HG03354 (cell line): Measurements from ENCODE around the gene TENT4A.
A peak's percentile ranks its signal among the peaks of the same experiment; 100 is the strongest.

Source experiments
- ATAC-seq: cut with Tn5 transposase; IDR thresholded peaks from one replicate; pipeline ENCODE4 v1.9.1; 2021; ENCODE audit warnings: mild to moderate bottlenecking; ENCODE audit not compliant: unreplicated experiment, poor library complexity, severe bottlenecking

Gene TENT4A

GRCh38 chr5:6715758-6716628 lies 2.8 kb downstream of the TENT4A start:
- ATAC-seq = no peak

- no peak for ATAC-seq
These were observed 3.5 kb downstream of the TENT4A start for GRCh38 chr5:6716629-6717149.

GRCh38 chr5:6717247-6717646 lies 4.0 kb downstream of the TENT4A start:
- ATAC-seq = no peak

DNA sequence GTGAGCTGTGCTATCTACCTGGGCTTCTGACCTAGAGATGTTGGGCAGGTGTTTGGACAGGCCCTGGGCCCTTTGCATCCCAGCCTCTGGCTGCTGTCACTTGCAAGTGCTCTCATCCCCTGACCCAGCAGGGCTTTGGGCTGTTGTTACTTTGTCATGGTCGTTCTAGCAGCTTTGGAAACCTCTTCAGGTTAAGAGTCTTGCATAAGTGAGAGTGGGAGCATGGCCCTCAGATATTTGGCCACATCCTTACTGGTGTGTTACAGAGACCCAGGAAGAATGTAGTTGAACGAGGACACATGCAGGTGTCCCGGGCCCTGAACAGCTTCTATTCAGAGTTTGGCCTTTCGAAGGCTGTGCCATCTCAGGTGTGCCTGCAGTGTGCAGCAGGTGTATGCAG lies 4.5 kb downstream of the TENT4A start:
- no peak for ATAC-seq

DNA sequence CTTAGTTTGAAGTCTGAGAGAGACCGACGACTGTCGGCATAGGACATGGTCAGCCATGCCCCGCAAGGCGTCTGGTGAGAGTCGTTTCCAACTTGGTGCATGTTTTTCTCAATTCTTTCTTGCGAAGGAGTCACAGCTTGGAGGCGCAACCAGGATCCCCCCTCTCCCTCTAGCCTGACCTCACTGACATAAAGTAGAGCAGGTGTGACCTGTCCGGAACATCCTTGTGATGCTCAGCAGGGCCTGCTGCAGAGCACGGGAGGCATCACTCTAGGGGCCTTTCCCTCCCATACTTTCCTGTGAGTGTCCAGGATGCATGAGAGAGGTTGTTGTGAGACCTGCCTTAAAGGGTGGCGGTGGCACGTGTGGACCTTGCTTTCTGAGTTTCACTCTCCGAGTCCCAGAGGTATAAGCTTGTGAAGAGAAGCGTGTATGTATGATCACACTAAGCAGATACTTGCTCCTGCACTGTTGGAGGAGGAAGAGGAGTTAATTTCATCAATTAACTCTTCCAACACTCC lies 5.0 kb downstream of the TENT4A start:
- no peak for ATAC-seq

GRCh38 chr5:6718718-6719117 lies 5.5 kb downstream of the TENT4A start:
- ATAC-seq = no peak

- ATAC-seq = no peak
These were observed 6.2 kb downstream of the TENT4A start for GRCh38 chr5:6719417-6719816.

DNA sequence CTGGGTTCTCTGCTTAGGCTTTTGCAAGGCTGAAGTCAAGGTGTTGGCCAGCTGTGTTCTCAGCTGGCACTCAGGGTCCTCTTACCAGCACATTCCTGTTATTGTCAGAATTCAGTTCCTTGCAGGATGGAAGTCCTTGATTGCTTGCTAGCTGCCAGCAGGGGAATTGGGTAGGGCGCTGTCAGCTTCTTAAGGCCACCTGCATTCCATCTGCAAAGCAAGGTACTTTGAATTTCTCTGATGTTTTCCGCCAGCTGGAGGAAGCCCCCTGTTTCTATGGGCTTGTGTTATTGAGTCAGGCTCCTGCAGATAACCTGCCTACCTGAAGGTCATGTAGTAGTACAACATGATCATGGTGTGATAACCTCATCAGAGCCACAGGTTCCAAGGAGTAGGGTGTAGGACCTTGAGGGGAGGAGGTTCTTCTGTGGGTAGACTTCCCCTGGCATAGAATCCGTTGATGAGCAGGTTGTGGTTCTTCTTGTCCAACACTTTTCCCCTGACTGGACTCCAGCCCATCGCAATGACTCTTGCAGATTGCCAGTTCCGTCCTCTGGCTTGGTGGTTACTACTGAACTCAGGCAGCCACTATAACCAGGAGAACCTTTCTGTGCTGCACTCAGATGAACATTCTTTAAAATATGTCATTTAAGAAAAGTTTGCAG lies 6.8 kb downstream of the TENT4A start:
- ATAC-seq = no peak

- no peak for ATAC-seq
These were observed 7.3 kb downstream of the TENT4A start for GRCh38 chr5:6720561-6720921.

GRCh38 chr5:6721442-6721841 lies 8.2 kb downstream of the TENT4A start:
- ATAC-seq = no peak

DNA sequence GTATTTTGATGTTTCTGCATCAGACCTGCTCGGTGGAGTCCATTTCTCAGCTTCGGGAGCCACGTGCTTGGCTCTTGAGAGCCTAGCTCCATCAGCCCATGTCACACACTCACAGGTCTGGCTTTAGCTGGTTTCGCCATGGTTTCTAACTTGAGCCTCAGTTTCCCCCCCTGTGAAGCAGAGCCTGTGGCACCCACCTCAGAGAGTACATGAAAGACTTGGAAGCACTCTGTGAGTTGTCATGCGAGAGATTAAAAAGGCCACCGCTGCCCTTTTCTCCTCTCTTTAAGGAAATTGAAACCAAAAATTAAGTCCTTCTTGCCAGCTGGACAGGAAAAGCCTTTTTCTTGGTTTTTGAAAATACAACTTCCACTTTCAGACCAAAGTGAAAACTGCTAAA lies 8.8 kb downstream of the TENT4A start:
- peak; percentile 67 for ATAC-seq

DNA sequence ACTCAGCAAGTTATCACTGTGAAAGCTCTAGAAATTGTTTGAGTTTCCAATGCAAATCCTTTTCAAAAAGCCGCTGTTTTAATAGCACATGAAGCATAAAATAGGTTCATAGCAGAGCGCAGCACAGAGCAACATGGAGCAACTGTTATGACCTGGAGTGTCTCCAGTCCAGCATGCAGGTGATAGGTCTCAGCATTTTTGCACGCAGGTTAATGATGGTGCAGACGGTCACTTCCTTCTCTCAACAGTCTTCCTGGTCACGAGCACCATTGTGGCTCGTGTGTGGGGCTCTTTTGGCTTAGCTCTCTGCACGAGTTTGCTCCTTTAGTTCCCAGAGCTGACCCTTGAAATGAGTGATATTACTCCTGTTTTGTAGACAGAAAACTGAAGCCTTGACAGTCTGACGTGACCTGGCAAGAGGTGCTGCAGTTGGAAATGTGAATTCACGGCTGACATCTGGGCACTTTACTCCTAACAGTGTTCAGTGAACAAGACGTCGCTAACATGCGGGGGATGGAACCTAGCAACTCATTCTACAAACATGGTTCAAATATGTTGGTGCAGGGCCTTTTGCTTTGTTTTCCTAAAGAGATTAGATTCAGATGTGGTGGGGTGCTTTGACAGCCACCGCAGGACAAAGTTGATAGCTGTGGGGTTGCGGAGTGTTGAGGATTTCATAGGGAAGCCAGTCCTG lies 10.0 kb downstream of the TENT4A start:
- no peak for ATAC-seq

GRCh38 chr5:6723816-6724300 lies 10.6 kb downstream of the TENT4A start:
- no peak for ATAC-seq

DNA sequence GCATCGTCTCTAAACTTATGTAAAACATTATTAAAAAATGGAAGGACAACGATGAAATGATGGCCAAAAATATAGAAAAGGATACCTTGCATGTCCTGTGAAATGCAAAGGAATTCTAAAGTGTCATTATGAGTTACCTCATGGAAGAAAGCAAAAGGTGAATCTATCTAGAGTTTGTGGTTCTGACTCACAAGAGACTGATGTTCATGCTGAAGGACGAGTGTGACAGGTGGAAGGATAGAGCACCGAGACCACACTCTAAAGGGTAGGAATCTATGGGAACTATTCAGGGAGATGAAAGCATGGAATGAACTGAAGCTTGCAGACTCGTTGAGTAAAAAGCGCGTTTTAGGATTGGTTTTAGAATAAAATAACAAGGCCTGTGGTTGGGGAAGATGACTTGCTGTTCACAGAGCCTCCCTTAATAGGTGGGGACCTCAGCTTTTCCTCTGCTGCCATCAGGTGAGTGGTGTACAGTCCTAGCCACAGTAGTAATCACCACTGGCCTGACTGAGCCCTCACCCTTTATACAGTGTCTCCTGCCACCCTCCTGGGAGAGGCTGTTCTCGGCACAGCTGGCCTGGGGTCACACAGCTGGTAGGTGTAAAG lies 11.2 kb downstream of the TENT4A start:
- ATAC-seq = no peak

DNA sequence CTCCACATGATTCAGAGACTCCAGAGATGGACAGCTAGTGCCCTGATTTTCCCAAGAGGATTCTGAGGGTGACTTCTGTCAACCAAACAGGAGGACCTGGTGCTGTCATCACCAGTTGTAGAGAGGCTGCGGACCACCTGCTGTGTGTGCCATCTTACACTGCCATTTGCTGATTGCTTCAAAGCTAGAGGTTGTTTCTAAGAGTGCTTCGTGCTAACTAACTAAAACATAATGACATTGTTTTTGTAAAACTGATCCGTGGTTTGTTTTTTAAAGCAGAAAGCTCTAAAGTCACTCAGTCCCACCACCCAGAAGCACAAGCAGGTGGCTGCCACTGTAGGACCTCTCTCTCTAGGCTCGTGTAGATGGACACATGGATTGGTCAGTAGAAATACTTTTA lies 12.2 kb downstream of the TENT4A start:
- no peak for ATAC-seq

DNA sequence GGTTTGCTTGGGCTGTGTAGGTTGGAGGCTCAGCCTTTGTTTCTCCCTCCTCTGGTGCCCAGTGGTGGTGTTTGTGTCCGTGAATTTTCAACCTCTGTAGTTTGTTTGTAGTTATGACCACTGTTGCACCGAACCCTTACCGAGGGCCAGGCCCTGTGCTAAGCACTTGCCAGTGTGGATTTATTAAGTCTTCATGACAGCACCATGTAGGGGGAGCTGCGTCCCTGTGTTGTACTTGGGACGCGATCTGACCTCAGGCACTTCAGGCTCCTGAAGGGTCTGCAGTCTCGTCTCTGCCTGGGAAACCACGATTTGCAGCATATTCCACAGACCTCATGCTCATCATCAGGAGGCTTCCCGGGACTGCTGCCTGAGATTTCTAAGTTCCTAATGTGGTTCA lies 12.8 kb downstream of the TENT4A start:
- no peak for ATAC-seq

- ATAC-seq = no peak
These were observed 14.0 kb downstream of the TENT4A start for GRCh38 chr5:6727231-6727630.

DNA sequence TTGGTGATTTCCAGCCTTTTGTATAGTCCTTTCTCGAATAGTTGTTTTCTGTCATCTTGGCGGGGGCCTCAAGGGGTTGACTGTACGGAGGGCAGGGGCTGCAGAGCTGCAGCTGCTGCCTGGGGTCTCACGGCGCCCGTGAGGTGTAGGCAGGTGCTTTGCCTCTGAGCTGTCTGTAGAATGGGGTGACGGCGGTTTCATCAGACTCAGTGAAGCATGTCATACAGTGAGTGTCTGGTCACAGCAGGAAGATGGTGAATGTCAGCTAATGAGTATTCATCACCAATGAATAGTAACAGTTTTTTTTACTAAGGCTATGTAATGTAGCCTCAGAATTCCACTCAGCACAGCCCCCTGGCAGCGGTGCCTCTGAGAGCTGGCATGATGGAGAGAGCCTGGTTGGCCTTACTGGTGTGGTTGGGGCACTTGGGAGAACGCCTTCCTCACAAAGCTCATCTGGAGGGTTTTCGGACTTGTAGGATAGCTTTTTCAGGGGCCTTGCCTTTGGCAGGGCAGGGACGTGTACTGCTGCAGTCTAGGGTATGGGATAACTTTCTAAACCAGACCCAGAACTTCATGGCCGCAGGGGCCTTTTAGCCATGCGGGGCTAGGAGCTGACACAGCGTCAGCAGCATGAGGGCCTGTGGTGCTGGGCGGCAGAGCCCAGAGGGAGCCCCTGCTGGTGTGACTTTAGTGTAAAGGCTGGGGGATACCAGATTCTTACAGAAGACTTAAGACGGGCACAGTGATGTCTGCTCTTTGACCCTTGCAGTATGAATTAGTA lies 15.0 kb downstream of the TENT4A start:
- ATAC-seq = peak; percentile 82

GRCh38 chr5:6728795-6729183 lies 15.6 kb downstream of the TENT4A start:
- no peak for ATAC-seq
